Upper lobe of left lung (tissue), 4 donors: ENCODE results near the gene CPLANE1.

Experiments
- EP300 ChIP-seq, 4 donors: sonication (generic); formaldehyde crosslinking; IDR thresholded peaks; one replicate each; pipeline ENCODE4 v1.5.1; 2017; ENCODE audit warnings: antibody characterized with exemption in 4 of 4, control low read depth in 2 of 4
- POLR2A ChIP-seq, 4 donors: fragments of 450-650 bp; IDR thresholded peaks; one replicate each; pipeline ENCODE4 v1.5.1; 2016 to 2017; ENCODE audit warnings: antibody characterized with exemption in 4 of 4, mild to moderate bottlenecking in 2 of 4
- POLR2AphosphoS5 ChIP-seq, 2 donors: sonication (generic); formaldehyde crosslinking; IDR thresholded peaks; one replicate each; pipeline ENCODE4 v1.5.1; 2017; ENCODE audit warnings: antibody characterized with exemption in 2 of 2
- TF ChIP-seq, protein P1 (sequence below), 6 experiments: fragments of 450-650 bp in 4 of 6; fragments of 200-600 bp in 2 of 6; sonication (generic) in 2 of 6; IDR thresholded peaks; one replicate each; pipeline ENCODE4 v1.5.1; 2016 to 2019; ENCODE audit warnings: antibody characterized with exemption in 6 of 6

DNA sequence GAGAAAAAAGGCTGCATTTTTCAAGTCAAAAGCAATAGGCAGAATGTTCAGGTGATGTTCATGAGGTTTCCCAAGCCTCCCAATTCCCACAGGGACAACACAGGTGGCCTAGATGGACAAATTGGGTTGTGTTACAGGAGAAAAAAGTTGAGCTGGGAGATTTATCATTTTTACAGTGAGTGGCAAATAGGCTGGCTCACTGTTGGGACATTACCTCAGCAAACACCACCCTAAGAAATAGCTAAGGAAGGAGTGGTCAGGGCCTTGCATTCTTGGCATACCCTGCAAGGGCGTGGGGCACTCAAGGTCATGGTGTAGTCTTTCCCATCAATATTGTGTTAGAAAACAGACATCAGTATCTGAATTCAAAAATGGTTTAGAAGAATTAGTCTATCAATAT, 23.3 kb upstream of the CPLANE1 start:
- TF ChIP-seq, protein P1, sequence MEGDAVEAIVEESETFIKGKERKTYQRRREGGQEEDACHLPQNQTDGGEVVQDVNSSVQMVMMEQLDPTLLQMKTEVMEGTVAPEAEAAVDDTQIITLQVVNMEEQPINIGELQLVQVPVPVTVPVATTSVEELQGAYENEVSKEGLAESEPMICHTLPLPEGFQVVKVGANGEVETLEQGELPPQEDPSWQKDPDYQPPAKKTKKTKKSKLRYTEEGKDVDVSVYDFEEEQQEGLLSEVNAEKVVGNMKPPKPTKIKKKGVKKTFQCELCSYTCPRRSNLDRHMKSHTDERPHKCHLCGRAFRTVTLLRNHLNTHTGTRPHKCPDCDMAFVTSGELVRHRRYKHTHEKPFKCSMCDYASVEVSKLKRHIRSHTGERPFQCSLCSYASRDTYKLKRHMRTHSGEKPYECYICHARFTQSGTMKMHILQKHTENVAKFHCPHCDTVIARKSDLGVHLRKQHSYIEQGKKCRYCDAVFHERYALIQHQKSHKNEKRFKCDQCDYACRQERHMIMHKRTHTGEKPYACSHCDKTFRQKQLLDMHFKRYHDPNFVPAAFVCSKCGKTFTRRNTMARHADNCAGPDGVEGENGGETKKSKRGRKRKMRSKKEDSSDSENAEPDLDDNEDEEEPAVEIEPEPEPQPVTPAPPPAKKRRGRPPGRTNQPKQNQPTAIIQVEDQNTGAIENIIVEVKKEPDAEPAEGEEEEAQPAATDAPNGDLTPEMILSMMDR (IDR thresholded peaks at IDR 0.05) = no peak
- TF ChIP-seq POLR2A (IDR thresholded peaks at IDR 0.05) (no peak), POLR2AphosphoS5 (IDR thresholded peaks at IDR 0.05) (no peak), EP300 (IDR thresholded peaks at IDR 0.05) (peak in 1 of 4 donors; percentile 67)
